Measurements from ENCODE around the gene RBPJ. TPM values are rescaled to one million over a fixed set of nuclear protein-coding genes. Genes with fewer than 3 reads are reported as not detected.

The RBPJ gene
- total and polyA plus RNA-seq, 2 of the 8 experiments (the other 6 are each of a cell fraction or from before 2014, with no cell fraction given): 65.5 to 217 TPM

DNA sequence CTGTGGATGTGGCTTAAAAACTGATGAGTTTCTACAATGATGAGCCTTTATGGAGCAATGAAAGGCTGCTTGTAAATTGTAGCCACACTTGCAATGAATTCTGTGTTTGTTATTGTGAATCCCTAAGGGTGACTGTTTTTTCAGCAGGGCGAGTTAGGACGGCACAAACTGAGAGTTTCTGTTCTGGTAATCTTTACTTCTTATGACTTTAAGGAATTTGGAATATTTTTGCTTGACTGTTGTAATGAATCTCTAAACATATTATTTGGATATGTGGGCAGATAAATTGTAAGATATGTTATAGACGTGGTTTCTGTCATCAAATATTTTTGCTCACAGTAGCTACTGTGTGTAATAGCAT lies 22.2 kb downstream of the RBPJ start:
- peaks cover 0 to 11% (median 5%) of the 10 kb centered on the region in 4 experiments; a peak in 5 of 7 replicates for H3K4me1 ChIP-seq (replicated peaks in 1 of 4; ENCODE audit: control insufficient read depth in 3 of 4, insufficient read depth in 4 of 4, low read length in 3 of 4)
- H4K20me1 ChIP-seq (replicated peaks in 1 of 2; ENCODE audit: control insufficient read depth in 1 of 2, insufficient read depth in 2 of 2, low read length in 2 of 2): peaks cover 23% of the 10 kb centered on the region in 2 experiments
- WGBS, 2 experiments (ENCODE audit: extremely low coverage in 1 of 2, insufficient coverage in 1 of 2, insufficient read length in 1 of 2, insufficient replicate concordance in 2 of 2, low coverage in 1 of 2, low lambda C conversion rate in 2 of 2, missing lambda C conversion rate in 1 of 2): 97% methylated on average over 3 of the region's 3 CpGs; no CpG with 5 or more reads in 1 of the 2 experiments
- DNase-seq (ENCODE audit: low read depth in 1 of 2, low spot score in 2 of 2) (no peak), FAIRE-seq (no peak)
- H3K27me3 ChIP-seq (replicated peaks in 1 of 4; ENCODE audit: control insufficient read depth in 3 of 4, extremely low read depth in 1 of 4, insufficient read depth in 3 of 4, low read length in 3 of 4): no peaks in the 10 kb centered on the region
- H3K23ac ChIP-seq (ENCODE audit: insufficient read length): no peak overlapping the region
- no peaks in the 10 kb centered on the region for H3K23me2 ChIP-seq (ENCODE audit: low read depth, low read length)
- H4K8ac ChIP-seq (ENCODE audit: extremely low read depth, insufficient read depth, low read length): no peak overlapping the region
- no peak overlapping the region for H3K18ac ChIP-seq (ENCODE audit: extremely low read depth, low read length)
- H3K9me3 ChIP-seq (ENCODE audit: insufficient read depth in 2 of 2, low read depth in 1 of 2, low read length in 1 of 2): no peaks in the 10 kb centered on the region
- no peaks in the 10 kb centered on the region for H3K36me3 ChIP-seq (ENCODE audit: control insufficient read depth in 2 of 4, insufficient read depth in 4 of 4, low read length in 3 of 4)
- H2BK15ac ChIP-seq (ENCODE audit: low read length): no peak overlapping the region
- no peak overlapping the region for H4K5ac ChIP-seq (ENCODE audit: insufficient read length, low read depth, low read length)
- H3K56ac ChIP-seq (replicated peaks; ENCODE audit: insufficient read length, low read depth, low read length): no peak overlapping the region
- no peak overlapping the region for H2BK120ac ChIP-seq (replicated peaks; ENCODE audit: low read depth, low read length)
- H3K4me2 ChIP-seq (ENCODE audit: insufficient read depth in 1 of 2, low read depth in 2 of 2, low read length in 2 of 2): no peak overlapping the region
- ChIA-PET POLR2A (ENCODE audit: partially characterized antibody) (interaction anchor here (0.8 to 1.4 kb wide), 4 partner anchors 13 to 61 kb away, joined by 3 to 4 read pairs (median 3); no protein-coding TSS in a partner anchor), CTCF (ENCODE audit: partially characterized antibody) (interaction anchor here (0.8 to 5.5 kb wide), 3 partner anchors 9 to 14 kb away, joined by 3 to 49 read pairs (median 4); no protein-coding TSS in a partner anchor)
- no peak overlapping the region for H2BK5ac ChIP-seq (ENCODE audit: low read depth, low read length)
- H3K4ac ChIP-seq (replicated peaks; ENCODE audit: insufficient read length, low read depth, low read length): no peak overlapping the region
- no peak overlapping the region for H4K91ac ChIP-seq (replicated peaks; ENCODE audit: insufficient read length, low read length)
- H3K79me1 ChIP-seq (ENCODE audit: low read depth, low read length): peaks cover 2% of the 10 kb centered on the region
- no peak overlapping the region for H3K14ac ChIP-seq (ENCODE audit: insufficient read length)
- no peak overlapping the region for H2AFZ ChIP-seq (ENCODE audit: low read length)
- H2BK20ac ChIP-seq (ENCODE audit: low read length): no peak overlapping the region
- no peak overlapping the region for H3K9ac ChIP-seq (replicated peaks in 1 of 4; ENCODE audit: extremely low read depth in 1 of 4, low read depth in 3 of 4, low read length in 3 of 4)
- no peak overlapping the region for H2AK5ac ChIP-seq (ENCODE audit: low read depth, low read length)
- H2BK12ac ChIP-seq (ENCODE audit: low read depth, low read length): no peak overlapping the region
- no peak overlapping the region for H3K27ac ChIP-seq (ENCODE audit: low read depth, low read length)
- no peak overlapping the region for H3K4me3 ChIP-seq (ENCODE audit: extremely low read depth in 1 of 4, insufficient read depth in 2 of 4, low read depth in 3 of 4, low read length in 4 of 4)
- peaks cover 70 to 95% of the 10 kb centered on the region in 2 experiments for H3K79me2 ChIP-seq (ENCODE audit: control insufficient read depth in 1 of 2, insufficient read depth in 2 of 2, low read length in 2 of 2)
- TF ChIP-seq FOSL1 (IDR thresholded peaks at IDR 0.05; ENCODE audit: insufficient read depth, low read depth, low read length) (no peak), MAFK (IDR thresholded peaks at IDR 0.05; ENCODE audit: low read depth, low read length) (no peak), SIN3A (conservative IDR thresholded peaks at IDR 0.05 in 1 of 2, IDR thresholded peaks at IDR 0.05 in 1 of 2; ENCODE audit: low read depth in 1 of 2, low read length in 2 of 2) (no peak), KDM5A (IDR thresholded peaks at IDR 0.05; ENCODE audit: low read length) (no peak), SAP30 (IDR thresholded peaks at IDR 0.05; ENCODE audit: insufficient read depth, insufficient replicate concordance, low read length) (no peak), SIX5 (IDR thresholded peaks at IDR 0.05; ENCODE audit: low read depth, low read length) (no peak), BRCA1 (IDR thresholded peaks at IDR 0.05; ENCODE audit: low read depth, low read length) (no peak), YY1 (IDR thresholded peaks at IDR 0.05; ENCODE audit: low read depth, low read length) (no peak), RAD21 (IDR thresholded peaks at IDR 0.05 in 1 of 2, conservative IDR thresholded peaks at IDR 0.05 in 1 of 2; ENCODE audit: low read depth in 2 of 2, low read length in 2 of 2) (no peak), EZH2 (IDR thresholded peaks at IDR 0.05; ENCODE audit: low read depth, low read length, severe bottlenecking) (no peak), CHD1 (IDR thresholded peaks at IDR 0.05; ENCODE audit: low read depth, low read length) (no peak), KDM1A (IDR thresholded peaks at IDR 0.05; ENCODE audit: borderline replicate concordance, low read length) (no peak)
- TF ChIP-seq, protein P1, sequence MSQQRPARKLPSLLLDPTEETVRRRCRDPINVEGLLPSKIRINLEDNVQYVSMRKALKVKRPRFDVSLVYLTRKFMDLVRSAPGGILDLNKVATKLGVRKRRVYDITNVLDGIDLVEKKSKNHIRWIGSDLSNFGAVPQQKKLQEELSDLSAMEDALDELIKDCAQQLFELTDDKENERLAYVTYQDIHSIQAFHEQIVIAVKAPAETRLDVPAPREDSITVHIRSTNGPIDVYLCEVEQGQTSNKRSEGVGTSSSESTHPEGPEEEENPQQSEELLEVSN (IDR thresholded peaks at IDR 0.05): no peak

Measured in H1 (cell line).